NCI-H128 (cell line): ENCODE measurements around the gene MYOM1.
A peak's percentile ranks its signal among the peaks of the same experiment; 100 is the strongest.
"Not testable (repeated sequence)": the region's sequence is repeated elsewhere in the genome, so short reads cannot be mapped to it uniquely, and the experiment has no call there.

Experiments
- DNase-seq: peaks from one replicate; lab custom pipeline; 2025; ENCODE audit not compliant: unreplicated experiment; lab: John Stamatoyannopoulos, UW

MYOM1 gene

DNA sequence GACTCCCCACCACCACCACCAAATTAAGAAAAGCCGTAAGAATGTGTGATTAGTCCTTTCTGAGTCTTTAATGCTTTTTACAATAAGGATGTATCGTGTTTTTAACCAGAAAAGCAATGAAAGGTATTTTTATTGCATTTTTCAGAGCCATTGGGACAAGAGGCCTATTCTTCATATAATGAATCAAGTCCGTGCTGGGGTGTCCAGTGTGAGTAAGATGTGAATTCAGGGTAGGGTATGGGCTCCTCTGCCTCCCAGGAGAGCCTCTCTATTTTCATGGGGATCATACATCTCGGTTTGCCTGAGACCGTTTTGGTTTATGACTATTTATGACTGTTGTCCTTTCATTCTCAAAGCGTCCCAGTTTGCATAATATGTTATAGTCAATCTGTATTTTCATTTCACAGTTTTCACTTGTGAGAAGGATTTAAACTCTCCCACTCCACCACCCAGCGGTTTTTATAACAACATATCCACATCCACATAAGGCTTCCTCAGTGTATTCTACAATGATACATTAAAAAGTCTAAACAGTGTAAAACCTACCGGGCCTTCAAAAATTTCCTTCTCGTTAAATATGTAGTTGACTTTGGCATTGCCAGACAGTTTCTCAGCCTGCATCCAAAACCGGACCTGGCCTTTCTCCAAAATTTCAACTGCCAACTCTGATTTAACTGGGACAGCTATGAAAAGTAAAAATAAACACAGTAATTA, 126.0 kb downstream of the MYOM1 start:
- DNase-seq, result no peak

DNA sequence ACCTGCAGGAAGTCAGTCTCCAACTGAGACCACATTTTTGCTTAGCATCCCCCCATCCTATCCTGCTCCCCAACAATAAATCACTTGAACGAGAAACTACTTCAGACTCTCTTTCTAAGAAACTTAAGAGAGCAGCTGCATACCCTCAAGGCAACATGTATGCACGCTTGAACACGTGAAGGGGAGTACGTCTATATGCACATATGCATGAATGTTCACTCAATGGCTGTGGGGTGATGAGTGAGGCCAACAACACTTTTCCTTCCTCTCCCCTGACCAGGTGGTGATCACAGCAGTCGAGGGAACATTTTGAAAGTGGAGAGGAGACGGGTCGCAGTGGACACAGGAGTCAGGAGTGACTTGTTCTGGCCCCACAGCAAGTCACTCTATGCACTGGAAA, 127.0 kb downstream of the MYOM1 start:
- no peak for DNase-seq

DNA sequence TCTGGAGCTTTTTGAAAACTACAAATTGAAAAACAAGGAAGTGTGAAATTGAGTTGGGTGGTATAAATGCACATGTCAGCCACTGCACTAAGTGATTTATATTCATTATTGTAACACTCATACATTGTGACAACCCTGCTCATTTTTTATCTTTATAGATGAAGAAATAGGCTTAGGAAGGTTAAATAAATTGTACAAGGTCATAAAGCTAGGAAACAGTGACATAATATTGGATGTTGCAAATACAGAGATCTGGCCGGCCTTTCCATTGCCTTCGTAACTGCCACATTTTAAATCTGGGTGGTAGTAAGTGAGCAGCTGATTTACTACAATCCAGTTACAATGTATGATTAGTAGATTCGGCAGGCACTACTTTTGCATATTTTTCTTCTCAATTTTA, 130.2 kb downstream of the MYOM1 start:
- no peak for DNase-seq

DNA sequence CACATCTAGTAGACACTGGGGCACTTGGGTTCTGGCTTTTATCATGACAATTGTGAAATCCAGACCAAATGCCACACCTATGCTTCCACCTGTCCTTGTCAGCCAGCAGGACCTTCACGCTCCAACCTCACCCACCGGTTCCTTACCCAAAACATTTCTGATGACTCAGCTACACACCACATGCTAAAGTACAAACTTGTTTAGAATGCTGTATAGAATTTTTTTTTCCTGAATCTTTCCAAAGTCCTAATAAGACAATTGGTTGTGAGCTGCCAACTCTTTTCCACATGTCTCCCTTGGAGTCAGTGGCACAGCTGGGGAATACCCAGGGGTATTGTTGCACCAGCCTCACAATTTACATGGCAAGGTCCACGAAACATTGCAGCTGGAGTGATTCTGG, 131.3 kb downstream of the MYOM1 start:
- no peak for DNase-seq

DNA sequence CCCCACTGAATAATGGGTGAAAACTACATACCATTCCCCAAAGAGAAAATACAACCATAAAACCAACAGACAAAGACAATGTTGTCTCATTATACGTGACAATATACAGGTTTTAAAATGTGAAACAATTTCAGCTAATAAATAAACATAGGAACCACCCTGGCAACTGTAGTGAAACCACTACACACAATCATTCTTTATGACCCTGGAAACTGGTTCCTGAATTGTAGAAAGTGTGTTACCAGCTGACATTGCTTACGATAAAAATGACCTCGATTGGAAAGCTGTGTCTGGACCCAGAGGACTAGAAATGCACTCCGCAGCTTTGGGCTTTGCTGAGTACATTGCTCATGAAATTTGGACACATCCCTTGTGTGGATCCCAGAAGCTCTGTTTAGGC, 132.9 kb downstream of the MYOM1 start:
- DNase-seq, result no peak

DNA sequence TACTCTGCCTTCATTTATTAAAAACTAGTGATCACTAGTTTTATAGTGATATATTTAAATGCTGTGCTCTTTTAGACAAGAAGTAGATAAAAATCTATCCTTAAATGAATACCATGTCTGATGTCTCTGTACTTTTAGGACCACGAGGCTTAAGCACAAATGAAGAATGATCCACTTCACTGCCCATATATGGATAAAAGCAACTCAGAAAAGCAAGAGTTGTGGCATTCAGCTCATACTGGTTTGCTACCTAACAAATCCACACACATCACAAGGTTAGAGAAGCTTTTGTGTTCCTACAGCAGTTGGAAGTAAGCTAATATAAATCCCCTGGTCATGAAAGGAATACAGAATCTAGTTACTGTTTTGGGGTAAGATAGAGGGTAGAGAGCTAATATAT, 134.2 kb downstream of the MYOM1 start:
- no peak for DNase-seq

DNA sequence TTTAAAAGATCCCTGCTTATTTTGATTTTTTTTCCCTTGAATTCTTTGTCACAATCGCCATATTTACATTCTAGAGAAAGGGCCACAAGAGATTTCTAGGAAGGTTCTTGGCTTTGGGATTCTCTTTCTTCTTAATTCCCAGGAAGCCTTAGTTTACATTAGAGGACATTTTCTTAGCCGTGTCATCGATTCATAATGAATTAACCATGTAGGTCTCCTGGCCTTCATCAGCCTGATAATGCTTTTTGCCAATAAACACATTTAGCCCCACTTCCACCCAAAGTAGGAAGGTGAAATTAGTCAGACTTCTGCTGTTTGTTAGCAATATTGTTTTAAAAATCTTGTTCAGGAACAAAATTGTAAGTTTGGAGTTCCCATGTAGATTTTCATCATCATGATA, 135.6 kb downstream of the MYOM1 start:
- DNase-seq, result no peak

DNA sequence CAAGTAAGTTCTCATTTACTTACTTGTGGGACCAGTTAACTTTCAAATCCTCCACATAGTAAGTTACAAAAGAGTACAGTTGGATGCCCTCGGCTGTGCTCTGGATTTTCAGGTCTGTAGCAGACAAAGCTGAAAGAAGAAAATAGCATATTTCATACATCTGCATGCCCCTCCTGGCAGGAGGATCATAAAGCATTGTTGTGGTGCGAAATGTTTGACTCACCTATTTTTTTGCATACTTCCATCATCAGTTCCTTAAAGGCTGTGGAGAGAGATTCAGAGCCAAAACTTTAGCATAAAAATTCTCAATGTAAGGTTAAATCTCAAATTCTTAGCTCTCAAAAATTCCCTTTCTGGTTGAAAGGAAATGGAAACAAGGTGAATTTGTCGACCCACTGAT, 136.0 kb downstream of the MYOM1 start:
- DNase-seq, result no peak

DNA sequence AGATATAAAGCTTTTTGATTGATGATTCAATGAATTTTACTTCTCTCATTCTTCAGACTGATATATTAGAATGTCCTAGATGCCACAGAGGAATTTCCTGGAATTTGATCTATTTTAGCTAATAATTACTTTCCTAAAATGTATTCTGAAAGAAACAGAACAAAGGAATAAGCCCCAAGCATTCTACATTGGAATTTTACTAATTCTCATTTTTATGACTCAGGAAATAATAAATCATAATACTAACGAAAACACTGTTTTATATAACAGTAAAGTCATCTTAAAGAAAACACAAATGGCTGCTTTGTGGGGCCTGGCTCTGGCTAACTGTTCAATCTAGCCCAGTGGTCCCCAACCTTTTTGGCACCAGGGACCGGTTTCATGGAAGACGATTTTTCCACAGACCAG, 138.2 kb downstream of the MYOM1 start:
- no peak for DNase-seq

DNA sequence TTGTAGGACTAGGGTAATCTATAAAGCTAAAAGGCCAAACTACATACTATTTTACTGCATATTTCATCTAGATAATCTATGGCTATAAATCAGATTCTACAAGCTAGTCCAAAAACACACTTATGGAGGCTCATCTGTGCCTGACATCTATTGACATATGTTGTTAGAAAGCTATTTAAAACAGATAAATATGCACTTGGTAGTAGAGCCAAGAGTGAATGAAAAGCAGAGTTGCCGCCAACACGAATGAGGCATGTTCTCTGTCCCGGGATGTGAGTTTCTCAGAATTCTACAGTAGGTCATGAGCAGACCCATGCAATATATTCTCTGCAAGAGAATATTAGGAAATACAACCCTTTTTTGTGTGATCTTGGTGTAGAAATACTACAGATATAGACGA, 140.1 kb downstream of the MYOM1 start:
- DNase-seq, result no peak

DNA sequence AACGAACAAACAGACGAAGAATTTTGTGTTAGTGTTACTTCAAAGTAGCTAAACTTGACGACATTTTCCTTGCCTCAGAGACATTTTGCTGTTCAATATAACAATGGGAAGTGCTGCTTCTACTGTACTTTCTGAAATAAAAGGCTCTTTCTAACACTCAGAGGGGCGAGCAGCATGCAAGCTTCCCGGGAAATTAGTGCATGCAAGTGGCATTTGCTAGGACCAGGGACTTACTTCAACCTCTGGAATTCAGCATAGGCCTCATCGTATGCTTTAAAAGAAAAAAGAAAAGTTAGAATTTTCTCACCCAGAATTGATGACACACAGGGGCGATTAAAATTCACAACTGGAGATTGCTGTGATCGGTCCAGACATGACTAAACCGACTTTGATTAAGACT, 144.3 kb downstream of the MYOM1 start:
- no peak for DNase-seq

DNA sequence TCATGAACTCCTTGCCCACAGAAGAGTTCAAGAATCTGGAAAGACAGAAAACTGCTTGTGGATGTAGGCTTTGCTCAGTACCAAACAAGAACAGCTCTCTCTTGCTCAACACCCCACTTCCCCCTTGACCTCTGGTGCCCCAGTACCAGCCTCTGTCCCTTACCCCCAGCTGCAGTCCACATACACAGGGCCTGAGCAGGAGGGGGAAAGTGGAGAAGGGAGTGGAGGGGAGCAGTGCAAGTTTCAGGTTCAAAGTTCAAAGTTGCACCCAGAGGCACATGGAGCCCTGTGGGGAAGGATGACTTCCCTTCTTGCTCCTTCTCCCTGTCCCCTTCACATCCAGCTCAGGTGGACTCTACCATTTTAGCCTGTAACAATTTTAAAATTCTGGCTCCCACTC, 145.7 kb downstream of the MYOM1 start:
- DNase-seq, result no peak

DNA sequence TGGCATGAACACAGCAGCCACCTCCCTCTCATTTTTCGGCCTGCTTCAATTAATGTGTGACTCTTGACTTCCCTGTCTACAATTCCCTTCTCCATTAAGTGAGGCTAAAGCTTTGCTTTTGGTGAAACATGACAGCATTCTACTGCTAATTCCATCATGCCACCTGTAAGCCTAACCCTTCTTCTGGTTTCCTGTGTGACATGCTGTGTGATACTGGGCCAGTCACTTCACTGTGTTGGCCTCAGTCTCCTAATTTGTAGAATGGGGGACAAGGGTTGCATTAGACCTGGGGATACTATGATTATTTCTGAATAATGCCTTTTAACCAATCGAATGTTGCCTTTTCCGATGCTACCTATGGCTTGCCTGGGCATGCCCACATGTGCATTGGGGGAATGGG, 146.4 kb downstream of the MYOM1 start:
- DNase-seq, result not testable (repeated sequence)

DNA sequence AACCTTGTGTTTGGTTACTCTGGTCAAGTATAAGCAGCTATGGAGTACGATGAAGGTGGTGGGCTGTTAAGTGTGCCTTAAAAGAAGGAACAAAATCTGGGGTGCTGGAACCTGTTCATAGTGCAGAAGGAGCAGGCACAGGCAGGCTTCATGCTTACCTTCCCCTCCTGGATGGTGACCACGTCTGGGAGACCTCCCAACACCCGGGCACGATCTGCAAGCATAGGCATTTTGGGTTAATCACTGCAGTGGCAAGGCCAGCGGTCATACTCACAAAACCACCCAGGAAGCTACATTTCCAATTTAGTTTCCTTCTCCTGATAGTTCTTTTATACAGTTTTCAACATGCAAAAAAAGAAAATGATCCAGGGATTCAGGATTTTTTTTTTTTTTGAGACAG, 148.1 kb downstream of the MYOM1 start:
- no peak for DNase-seq

DNA sequence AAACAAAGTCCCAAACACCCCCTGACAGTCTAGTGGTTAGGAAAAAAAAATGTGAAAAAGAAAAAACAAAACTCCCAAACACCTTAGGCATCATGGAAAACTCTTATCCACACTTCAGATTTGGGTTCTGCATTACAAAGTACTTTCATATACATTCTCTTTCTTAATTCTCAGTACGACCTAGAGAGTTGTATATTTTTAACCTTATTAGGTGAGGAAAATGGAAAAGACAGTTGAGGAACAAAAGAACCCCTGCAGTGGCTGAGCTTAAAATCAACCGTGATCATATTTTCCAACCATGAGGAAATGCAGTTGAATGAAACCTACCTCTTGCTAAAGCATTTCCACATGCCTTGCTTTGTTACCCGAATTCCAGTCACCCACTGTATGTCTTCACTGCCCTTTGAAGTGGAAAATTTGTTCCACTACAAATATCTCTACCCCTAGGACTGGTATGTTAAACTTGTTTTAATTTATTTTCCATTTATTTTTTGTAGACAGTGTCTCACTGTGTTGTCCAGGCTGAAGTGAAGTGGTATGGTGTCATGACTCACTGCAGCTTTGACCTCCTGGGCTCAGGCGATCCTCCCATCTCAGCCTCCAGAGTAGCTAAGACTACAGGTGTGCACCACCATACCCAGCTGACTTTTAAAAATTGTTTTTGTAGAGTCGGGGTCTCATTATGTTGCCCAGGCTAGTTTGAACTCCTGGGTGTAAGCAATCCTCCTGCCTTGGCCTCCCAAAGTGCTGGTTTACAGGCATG, 149.9 kb downstream of the MYOM1 start:
- no peak for DNase-seq

DNA sequence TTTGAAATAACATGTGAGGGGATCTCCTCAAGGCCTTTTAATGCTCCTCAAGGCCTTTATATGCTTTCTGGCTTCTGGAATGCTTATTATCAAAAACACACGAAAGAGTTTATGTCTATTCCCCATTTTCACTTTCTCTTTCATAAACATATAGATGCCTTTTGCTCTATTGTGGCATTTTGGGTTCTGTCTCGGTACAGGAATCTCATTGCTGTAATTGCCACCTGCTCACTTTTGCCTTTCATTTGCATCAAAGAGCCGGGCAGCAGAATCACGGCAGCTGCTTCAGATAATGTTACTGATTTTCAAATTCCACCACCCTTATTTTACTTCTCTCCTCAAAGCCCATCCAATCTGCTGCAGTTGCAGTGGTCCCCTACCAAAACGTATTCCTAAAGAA, 152.0 kb downstream of the MYOM1 start:
- DNase-seq, result no peak

DNA sequence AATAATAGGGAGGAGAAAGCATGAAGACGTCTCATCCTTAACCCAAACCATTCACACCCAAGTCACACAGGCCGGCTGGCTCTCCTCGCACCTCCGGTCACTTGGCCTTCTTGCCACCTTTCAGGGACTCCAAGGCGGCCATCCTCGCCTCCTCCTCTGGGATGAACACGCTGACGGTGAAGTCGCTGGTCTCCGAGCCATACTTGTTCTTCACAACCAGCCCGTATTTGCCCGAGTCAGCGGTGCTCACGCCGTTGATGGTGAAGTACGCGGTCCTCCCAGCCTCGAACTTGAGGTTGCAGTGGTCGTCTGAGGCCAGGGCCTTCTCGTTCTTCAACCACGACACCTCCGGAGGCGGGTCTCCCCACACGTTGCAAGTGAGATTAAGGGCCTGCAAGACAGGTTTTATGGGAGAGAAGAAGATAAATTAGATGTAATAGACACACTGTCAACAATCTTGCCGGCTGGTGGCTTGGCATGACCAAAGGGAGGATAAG, 152.6 kb downstream of the MYOM1 start:
- DNase-seq, result no peak

DNA sequence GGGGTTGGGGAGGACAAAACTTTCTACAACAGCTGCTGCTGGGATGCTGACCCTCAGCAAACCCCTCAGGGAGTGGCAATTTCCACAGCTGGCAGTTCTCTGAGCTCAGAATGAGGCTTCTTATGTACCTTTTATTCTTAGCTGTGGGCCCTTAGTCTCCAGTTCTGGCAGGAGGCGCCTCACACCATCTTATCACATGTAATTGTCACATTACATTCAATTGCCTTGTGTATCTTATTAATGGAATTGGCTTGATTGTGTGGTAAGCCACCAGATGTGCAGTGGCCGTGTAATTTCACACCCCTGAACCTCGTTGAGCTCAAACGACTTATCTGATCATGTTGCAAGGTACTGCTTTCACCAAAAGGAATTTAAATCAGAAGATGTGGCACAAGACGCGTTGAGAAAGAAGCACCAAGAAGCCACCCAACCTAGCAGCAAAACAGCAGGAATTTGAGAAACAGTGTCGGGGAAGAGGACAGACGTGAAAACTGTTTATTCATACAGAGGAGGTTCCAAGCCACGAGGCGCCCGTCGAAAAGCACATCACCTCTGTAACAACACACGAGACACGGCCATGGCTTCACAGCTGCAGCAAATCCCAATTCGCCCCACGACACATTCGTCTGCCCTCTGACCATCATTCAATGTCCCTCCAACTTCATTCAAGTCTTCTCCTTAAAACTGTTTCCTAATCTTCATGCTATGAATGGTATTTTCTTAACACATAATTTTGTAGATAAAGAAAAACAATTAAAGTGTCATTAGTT, 153.2 kb downstream of the MYOM1 start:
- no peak for DNase-seq

DNA sequence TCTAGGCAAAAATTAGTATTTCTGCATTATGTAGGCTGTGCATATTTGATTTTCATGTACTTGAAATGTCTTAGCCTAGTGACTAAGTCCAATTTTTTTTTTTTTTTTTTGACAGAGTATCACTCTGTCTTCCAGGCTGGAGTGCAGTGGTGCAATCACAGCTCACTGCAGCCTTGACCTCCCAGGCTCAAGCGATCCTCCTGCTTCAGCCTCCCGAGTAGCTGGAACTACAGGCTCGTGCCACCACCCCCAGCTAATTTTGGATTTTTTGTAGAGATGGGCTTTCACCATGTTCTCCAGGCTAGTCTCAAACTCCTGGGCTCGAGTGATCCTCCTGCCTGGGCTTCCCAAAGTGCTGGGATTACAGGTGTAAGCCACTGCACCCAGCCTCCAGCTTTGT, 156.0 kb downstream of the MYOM1 start:
- not testable (repeated sequence) for DNase-seq

DNA sequence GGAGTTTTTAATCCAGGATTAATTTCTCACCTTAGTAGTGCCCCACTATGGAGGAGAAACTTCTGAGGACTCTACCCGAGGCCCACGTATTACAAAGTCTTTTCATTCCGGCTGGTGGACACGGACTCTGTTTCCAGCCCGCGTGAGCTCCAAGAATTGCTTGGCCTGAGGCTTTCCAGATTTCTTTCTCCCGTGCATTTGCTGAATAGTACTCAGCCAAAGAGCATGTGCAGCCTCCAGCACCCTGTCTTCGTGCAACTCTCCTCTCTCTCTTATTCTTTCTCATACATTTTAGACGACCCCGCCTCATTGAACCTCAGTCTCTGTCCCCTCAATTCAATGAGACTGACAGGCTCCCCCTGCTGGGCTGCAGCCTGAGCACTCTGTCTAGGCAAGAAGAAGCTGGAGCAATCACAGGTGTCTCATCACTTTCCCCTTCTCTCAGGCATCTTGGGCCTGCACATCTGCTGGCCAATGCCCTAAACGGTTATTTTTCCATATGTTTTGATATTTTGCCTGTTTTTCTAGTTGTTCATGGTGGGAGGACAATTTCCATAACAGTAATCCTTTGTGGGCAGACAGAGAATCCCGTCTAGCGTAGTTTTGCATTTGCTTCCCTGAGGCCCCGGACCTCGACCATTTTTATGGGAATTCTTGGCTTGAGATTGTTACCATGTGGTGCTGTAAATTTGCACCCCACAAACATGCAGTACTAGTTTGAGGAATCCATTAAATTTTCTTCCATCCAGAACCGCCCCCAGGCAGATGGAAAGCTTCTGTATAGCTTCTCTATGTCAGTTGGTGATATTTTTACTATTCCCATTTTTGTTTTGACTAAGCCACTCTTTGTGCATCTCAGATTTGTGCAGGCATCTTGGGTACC, 156.7 kb downstream of the MYOM1 start:
- peak; percentile 10 for DNase-seq
